ENCODE results near the gene PGLYRP2. TPM values are rescaled to one million over a fixed set of nuclear protein-coding genes. Genes with fewer than 3 reads are reported as not detected.

Gene PGLYRP2
- total and polyA plus RNA-seq, 2 donors (not counting 3 experiments of a cell fraction or from before 2014, with no cell fraction given): 0.03 to 0.18 TPM

DNA sequence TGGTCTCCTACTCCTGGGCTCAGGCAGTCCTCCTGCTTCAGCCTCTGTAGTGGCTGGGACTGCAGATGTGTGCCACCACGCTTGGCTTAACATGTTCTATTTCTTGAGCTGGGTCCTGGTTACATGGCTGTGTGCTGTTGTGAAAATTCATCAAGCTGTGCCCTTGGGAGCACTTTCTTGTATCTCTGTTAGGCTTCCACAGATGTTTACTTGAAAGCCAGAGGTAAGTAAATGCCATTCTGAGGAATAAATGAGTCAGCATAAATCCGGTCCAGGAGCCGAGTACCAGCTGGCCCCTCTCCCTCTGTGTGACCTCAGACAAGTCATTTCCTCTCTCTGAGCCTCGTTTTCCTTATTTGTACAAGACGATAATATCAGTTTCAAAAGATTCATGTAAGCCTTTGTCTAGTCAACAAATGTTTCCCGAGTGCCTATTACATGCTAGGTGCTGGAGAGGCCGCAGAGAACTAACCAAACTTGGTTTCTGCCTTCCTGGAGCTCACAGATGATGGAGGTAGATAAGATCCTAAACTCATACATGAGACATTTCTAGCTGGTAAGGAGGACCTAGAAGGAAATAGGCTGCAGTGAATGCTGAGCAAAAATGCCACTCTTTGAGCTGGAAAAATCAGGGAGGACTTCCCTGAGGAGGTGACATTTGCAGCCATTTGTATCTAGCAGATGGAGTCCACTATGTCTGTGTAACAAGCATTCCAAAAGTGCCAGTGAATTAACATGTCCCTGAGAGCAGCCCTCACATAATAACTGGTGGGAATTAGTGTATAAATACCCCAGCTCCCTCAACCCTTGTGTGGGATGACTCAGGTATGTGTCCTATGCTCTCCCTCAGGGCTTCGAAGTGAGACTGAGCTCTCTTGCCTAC lies 12.2 kb downstream of the PGLYRP2 start:
- ChIA-PET POLR2A (interaction anchor here (0.7 to 1.3 kb wide), 5 partner anchors 11 to 88 kb away, joined by 3 to 4 read pairs (median 4); partner anchors contain the start of genes AKAP8 and AKAP8L), CTCF (interaction anchor here (1.1 to 4.2 kb wide), 7 partner anchors 8 to 290 kb away, joined by 3 to 29 read pairs (median 7); partner anchors contain the start of gene AKAP8L)
- no peak for TF ChIP-seq MYC (IDR thresholded peaks at IDR 0.05; ENCODE audit: low read depth, low read length)
- TF ChIP-seq GATA2 (IDR thresholded peaks at IDR 0.05; ENCODE audit: insufficient read depth, insufficient read length, low read depth, low read length): peak; percentile 98
- TF ChIP-seq POLR2AphosphoS5 (IDR thresholded peaks at IDR 0.05; ENCODE audit: insufficient read depth, low read depth, low read length): peak; percentile 86
- TF ChIP-seq JUN (IDR thresholded peaks at IDR 0.05; ENCODE audit: borderline replicate concordance, insufficient read depth, insufficient read length, low read depth): peak; percentile 92
- TF ChIP-seq, protein P1, sequence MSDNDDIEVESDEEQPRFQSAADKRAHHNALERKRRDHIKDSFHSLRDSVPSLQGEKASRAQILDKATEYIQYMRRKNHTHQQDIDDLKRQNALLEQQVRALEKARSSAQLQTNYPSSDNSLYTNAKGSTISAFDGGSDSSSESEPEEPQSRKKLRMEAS (IDR thresholded peaks at IDR 0.05; ENCODE audit: insufficient read depth, insufficient read length): no peak
- TF ChIP-seq EZH2 (IDR thresholded peaks at IDR 0.05; ENCODE audit: borderline replicate concordance, low read depth, low read length, severe bottlenecking): no peak
- peak; percentile 95 for TF ChIP-seq FOS (IDR thresholded peaks at IDR 0.05; ENCODE audit: borderline replicate concordance, insufficient read depth, low read length)
- peak; percentile 45 for TF ChIP-seq POLR2A (IDR thresholded peaks at IDR 0.05; ENCODE audit: low read depth, low read length)
- TF ChIP-seq, protein P2, sequence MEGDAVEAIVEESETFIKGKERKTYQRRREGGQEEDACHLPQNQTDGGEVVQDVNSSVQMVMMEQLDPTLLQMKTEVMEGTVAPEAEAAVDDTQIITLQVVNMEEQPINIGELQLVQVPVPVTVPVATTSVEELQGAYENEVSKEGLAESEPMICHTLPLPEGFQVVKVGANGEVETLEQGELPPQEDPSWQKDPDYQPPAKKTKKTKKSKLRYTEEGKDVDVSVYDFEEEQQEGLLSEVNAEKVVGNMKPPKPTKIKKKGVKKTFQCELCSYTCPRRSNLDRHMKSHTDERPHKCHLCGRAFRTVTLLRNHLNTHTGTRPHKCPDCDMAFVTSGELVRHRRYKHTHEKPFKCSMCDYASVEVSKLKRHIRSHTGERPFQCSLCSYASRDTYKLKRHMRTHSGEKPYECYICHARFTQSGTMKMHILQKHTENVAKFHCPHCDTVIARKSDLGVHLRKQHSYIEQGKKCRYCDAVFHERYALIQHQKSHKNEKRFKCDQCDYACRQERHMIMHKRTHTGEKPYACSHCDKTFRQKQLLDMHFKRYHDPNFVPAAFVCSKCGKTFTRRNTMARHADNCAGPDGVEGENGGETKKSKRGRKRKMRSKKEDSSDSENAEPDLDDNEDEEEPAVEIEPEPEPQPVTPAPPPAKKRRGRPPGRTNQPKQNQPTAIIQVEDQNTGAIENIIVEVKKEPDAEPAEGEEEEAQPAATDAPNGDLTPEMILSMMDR (IDR thresholded peaks at IDR 0.05; ENCODE audit: extremely low read depth in 1 of 2, insufficient read depth in 1 of 2, low read depth in 1 of 2, low read length in 2 of 2): no peak
- no peak overlapping the region for H3K4me3 ChIP-seq (replicated peaks in 1 of 3; ENCODE audit: insufficient read depth in 1 of 3, low read depth in 1 of 3, low read length in 3 of 3)
- no peak overlapping the region for H2AFZ ChIP-seq (ENCODE audit: low read depth, low read length)
- H3K36me3 ChIP-seq (ENCODE audit: control insufficient read depth in 2 of 2, extremely low read depth in 1 of 2, insufficient read depth in 2 of 2, low read length in 2 of 2): no peaks in the 10 kb centered on the region
- dilution Hi-C loops (cut with MboI; ENCODE audit: extremely low pct_ligation_motif_present, low sequenced_read_pairs) (no loop called here), intact Hi-C loops (cut with micrococcal nuclease) (loop anchor here (1.0 to 5.0 kb wide), 4 partner anchors 15 to 90 kb away; no protein-coding TSS in a partner anchor)
- peaks cover 0 to 2% of the 10 kb centered on the region in 2 experiments for H3K27me3 ChIP-seq (ENCODE audit: control insufficient read depth in 2 of 2, insufficient read depth in 2 of 2, low read length in 2 of 2)
- TSS peak; percentile 27 for BruUV-seq (replicated peaks)
- H3K4me2 ChIP-seq (ENCODE audit: insufficient read depth, low read length): peak overlapping the region; percentile 6
- FAIRE-seq (peak; percentile 99), DNase-seq (ENCODE audit: low read depth, low spot score) (peak; percentile 99)
- peak overlapping the region; percentile 41 for H3K27ac ChIP-seq (ENCODE audit: insufficient read depth, low read depth, low read length)
- H3K9ac ChIP-seq (replicated peaks; ENCODE audit: extremely low read depth, insufficient read depth, low read length): no peak overlapping the region
- H3K79me2 ChIP-seq (ENCODE audit: control insufficient read depth, insufficient read depth, low read length): no peaks in the 10 kb centered on the region
- H3K9me3 ChIP-seq (replicated peaks; ENCODE audit: control insufficient read depth, insufficient read depth, low read length): no peaks in the 10 kb centered on the region
- H3K4me1 ChIP-seq (ENCODE audit: control insufficient read depth, extremely low read depth, insufficient read depth, low read length): peaks cover 39% of the 10 kb centered on the region
- H4K20me1 ChIP-seq (replicated peaks; ENCODE audit: control insufficient read depth, extremely low read depth, insufficient read depth, low read length): no peaks in the 10 kb centered on the region
- no peaks in the 10 kb centered on the region for H3K9me1 ChIP-seq (replicated peaks; ENCODE audit: control insufficient read depth, extremely low read depth, insufficient read depth, low read length)
